Transverse colon (tissue), 4 donors: ENCODE data around the gene SLC4A2.
A peak's percentile ranks its signal among the peaks of the same experiment; 100 is the strongest.

Experiments
- CTCF ChIP-seq, 5 experiments: fragments of 200-600 bp in 3 of 5; fragments of 450-650 bp in 2 of 5; sonication (generic) in 3 of 5; IDR thresholded peaks; 1 replicate in 2 of 5; 2 replicates in 3 of 5; pipeline ENCODE4 v1.5.1; 2016 to 2017; ENCODE audit warnings: antibody characterized with exemption in 5 of 5, inconsistent platforms in 3 of 5, mild to moderate bottlenecking in 2 of 5, moderate library complexity in 1 of 5
- POLR2A ChIP-seq: fragments of 450-650 bp; IDR thresholded peaks from one replicate; pipeline ENCODE4 v1.6.1; 2016; ENCODE audit warnings: antibody characterized with exemption, mild to moderate bottlenecking, moderate library complexity
- POLR2AphosphoS5 ChIP-seq, 3 donors: sonication (generic); formaldehyde crosslinking; IDR thresholded peaks; one replicate each; pipeline ENCODE4 v1.6.1; 2016; ENCODE audit warnings: antibody characterized with exemption in 3 of 3

GRCh38 chr7:151080067-151080521 is 20.7 kb downstream of the SLC4A2 start:
- TF ChIP-seq CTCF (IDR thresholded peaks at IDR 0.05) (peak in 1 of 5 experiments; percentile 42), POLR2AphosphoS5 (IDR thresholded peaks at IDR 0.05) (no peak), POLR2A (no peak)
